GM19468 (cell line): ENCODE measurements around the gene TBX2.

ENCODE experiments used
- ATAC-seq: cut with Tn5 transposase; IDR thresholded peaks from one replicate; pipeline ENCODE4 v1.9.1; 2021; ENCODE audit warnings: mild to moderate bottlenecking, moderate library complexity, moderate number of reproducible peaks; ENCODE audit not compliant: unreplicated experiment; ENCODE audit errors: extremely low read depth

Gene TBX2

DNA sequence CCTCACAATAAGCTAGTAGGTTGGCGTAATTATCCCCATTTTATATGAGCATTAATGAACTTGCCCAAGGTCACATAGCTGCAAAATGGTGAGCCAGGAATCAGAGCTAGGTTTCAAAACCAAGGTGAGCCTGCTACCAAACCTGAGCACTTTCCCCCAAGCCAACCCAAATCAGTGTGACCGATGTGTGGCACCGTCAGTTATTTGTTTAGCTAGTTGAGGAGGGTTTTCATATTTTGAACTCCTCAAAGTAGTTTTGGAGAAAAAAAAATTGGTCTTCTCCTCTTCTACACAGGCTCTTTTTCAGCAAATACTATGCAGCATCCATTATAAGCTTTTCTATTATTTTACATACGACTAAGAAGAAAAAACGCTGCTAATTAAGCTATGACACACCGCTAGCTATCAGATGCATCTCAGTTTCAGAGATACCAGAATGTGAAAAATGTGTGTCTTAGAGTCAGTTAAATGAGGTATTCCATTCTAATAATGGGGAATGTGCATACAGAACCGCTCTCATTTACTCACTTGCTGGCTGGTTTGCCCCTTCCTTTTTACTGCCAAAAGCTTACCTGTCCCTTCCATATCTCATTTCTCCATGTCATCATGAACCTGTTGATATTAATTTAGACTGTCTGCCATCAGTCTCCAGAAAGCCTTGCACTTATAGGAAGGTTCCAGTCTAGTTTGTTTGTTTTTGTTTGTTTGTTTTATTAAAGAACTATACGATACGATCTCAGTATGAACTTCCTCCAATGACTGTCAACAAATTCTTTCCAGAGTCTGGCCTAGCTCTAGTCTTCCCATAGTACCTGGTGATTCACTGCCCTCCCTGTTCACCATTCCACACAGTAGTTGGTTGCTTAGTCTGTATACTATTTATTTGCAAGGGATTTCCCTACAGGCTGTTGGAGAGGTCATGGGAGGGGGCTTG lies 50.3 kb downstream of the TBX2 start:
- ATAC-seq, result no peak

DNA sequence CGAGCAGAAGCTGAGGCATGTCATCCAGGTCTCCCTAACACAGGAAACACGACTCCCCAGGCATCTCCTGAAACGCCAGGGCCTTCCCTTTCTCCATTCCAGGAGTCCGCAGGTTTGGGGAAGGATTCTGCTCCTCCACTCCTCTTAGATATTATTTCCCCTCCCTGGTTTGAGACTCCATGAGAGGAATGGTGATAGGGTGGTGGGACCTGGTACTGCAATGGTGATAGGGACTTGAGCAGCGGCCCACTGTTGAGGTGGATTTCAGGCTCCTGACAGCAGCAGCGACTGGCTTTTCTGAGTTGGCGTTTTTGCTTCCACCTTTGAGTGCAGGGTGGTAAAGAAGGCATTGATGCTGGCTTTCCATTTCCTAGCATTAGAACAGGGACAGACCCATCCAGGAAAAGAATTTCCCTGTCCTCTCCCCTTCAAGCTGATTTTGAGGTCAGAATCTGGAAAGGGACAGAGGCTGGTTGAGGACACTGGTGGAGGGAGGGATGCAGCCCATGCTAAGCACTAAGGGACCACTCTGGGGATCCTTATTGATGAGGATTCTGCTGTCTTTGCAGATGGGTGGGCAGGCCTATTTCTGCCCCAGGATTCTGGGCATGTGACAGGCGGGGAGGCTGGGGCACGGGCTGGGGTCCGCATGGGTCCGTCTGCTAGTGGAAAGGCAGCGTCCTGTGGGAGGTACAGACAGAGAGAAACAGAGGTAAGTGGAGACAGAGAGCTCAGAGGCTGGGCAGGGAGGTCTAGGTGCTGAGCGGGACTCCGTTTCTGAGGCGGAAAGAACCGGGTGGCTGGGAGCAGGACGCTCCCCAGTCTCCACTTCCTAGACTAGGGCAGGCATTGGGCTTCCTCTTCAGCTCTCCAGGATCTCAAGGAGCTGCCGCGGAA lies 51.2 kb downstream of the TBX2 start:
- ATAC-seq, result no peak

DNA sequence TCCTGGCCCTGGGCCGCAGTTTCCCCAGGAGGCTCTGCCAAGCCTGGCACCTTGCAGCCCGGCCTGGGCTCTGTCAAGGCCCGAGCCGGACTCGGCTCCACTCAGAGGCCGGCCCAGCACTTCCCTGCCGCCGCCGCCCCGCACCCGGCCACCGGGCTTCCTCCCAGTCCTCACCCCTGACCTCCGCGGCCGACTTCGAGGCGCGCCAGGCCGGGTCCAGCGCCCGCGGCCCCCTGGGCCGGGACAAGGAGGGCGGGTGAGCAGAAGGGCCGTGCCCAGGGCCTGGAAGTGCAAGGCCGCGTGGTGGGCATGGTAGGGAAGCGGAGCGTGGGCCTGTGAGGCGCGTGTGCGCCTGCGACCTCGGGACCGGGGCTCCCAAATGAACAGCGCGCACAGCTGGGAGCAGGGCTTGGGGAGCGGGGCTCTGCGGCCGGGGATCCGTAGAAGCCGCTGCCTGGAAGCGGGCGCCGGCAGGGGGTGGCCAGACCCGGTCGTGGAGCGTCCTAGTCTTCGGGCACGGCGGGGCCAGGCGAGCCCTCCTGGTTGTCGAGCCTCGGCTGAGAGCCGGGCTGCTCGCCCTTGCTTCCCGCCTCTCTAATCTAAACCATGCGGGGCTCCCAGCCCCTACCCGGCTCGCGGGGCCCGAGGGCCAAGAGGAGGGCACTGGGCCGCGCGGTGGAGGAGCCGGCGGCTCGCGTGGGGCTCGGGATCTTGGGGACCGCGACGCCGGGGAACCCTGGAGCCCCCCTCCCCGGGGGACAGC lies 52.1 kb downstream of the TBX2 start:
- no peak for ATAC-seq

DNA sequence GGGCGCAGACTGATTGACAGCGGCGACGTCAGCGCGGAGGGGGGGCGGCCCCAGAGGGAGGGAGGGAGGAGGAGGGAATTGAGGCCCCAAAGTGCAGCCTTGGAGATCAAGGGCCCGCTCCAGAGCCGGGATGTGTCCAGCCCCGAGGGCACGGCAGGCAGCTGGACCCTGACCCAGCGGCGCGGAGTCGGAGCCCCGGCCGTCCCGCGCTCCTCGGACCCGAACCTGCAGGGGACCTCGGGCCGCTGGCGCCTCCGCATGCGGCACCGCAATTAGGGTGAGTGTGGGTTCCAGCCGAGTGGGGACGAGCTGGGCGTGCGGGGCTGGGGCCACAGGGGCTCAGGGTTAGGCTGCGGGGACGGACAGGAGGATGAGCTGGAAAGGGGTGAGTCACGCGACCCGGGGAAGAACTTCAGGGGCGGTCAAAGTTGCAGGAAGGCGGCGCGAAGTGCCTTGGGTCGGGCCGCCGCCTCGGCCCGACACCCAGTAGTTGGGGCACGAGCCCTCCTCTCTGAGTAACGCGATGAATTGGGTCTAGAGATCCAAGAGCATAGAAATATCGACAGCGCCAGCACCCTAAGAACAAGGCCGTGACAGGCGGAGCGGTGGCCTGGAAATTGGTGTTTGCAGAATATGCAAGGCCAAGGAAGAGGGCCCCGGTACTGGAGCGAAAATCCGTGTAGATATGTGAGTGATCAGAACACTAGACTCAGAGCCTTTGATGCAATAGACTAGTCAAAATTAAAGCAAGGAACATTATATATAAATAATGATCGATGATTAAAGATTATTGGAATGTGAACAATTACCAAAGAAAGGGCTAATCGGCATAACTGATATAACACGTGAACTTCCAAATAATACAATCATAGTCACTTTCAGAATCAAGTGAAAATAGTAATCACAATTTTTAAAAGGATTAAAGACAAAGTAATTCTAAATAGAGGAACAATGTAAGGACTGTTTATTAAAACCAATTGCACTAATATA lies 53.0 kb downstream of the TBX2 start, which contains the start of gene TBX4:
TBX4 (plus strand) TSS at position 122 of the 990 bp plus-strand sequence. CDS start 4,069 bp downstream, outside the sequence.
- no peak for ATAC-seq

DNA sequence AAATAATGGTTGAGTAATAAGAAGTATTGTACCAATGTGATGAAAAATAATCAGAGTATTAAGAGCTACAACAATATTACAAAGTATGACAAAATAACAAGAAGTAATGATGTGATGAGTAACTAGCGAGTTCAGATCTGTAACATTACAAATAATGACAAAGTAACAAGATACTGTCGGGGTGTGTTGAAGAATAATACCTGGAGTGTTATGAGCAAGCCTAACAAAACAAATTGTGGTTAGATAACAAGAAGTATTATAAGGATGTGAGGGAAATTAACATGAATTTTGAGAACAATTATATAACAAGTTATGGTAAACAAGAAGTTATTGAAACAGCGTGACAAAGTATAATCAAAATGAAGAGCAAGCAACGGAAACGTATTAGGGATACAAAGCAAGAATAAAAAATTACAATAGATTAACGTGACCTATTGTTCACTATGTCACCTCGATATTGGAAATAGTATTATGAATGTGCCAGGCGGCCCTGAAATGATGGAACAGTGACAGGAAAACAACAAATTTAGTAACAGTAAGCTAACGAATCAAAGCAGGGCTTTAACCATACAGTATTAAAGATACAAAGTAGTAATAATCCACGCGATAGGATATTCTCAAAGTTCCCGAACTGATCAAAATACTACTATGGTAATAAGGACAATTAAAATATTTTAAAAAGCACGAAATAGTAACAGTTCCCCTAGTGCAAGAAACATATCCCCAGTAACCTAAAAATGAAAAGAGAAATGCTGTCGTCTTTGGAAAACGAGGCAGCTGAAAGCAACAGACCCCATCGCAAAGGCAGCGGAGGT lies 54.1 kb downstream of the TBX2 start:
- no peak for ATAC-seq

DNA sequence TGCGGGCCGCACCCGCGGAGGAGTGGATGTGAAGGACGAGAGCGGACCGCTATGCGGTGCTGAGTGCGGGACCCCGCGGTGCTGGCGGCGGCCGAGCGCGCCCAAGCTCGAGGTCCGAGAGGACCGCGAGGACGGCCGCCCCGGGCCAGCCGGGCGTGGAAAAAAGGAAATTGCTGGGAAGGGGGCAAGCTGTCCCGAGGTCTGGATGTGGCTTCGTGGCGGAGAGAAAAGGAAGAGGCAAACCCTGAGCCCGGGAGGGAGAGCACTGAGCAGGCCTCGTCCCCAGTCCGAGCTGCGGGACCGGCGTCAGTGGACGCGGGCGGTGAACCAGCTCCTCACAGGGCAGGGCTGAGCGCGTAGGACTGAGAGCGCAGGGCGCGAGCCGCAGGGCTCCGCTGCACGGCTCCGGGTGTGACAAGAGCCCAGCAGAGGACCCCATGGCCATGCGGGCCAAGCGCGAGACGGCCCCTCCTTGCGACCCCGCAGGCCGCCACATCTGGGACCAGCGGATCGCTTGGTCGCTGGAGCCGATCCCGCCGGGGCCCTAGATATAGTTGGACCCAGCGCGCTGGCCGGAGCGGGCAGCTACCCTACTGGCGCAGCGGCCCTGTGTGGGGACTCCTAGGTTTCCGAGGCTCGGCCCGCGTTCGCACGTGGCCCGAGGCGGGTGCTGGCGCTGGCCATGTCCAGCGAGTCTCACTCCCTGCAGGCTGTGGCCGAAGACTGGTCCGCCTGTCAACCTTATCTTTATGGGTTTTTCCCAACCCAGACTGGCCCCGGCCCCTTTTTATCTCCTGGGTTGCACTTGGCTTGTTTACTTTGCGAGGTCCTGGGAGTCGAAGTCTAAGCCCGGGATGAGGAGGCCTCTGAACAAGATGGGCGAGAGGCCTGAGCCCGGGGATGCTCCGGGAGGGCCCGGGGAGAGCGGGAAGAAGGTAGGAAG lies 55.0 kb downstream of the TBX2 start:
- ATAC-seq, result no peak

DNA sequence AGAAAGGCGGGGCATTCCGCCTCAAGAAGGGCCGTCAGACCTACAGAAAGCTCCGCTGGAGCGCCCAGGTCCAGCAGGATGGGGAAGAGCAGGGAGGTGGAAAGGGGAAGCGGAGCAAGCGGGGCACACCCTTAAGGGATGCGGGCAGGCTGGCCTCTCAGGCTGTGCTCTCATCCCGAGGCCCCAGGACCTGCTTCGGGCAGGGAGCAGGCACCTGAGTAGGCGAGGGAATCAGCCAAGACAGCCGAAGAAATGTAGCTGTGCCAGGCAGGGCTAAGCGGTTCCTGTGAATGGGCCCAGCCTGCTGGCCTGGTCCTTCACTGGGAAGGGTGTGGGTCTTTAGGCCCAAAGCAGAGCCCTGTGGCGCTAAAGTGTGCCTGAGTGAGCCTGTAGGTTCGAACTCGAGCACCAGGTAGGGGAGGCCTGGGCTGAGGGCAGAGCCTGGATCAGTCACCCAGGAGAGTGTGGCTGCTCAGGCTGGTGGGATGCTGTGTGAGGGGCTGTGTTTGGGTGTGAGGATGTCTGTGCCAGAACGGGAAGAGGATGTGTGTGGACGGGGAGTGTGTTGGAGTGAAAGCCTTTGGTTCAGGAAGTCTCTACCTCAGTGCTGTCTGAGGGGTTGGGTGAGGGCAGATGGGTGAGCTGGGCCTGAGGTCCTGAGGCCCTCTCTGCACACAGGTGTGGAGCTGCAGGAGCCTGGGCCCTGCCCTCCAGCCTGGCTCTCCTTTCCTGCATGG lies 55.8 kb downstream of the TBX2 start:
- ATAC-seq, result no peak

DNA sequence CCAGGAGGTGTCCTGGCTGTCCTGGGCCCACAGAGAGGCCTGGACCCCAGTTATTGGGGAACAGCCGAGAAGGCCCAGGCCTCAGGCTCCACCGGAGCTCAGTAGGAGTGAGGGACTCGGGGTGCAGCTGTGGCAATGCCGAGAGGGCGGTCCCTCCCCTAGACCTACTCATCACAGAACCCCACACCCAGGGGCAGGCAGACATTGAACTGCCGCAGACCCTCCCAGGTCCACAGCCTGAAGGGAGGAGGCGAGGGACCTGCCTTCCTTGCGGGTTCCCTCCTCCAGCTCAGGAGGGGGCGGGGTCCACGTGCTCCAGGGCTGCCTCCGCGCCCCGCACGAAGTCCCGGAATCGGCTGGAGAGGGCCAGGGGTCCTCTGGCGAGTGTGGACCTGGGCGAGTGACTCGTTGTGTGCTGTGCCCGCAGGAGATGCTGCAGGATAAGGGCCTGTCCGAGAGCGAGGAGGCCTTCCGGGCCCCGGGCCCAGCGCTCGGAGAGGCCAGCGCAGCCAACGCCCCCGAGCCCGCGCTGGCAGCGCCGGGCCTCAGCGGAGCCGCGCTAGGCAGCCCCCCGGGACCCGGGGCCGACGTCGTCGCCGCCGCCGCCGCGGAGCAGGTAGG lies 56.5 kb downstream of the TBX2 start:
- ATAC-seq, result no peak

DNA sequence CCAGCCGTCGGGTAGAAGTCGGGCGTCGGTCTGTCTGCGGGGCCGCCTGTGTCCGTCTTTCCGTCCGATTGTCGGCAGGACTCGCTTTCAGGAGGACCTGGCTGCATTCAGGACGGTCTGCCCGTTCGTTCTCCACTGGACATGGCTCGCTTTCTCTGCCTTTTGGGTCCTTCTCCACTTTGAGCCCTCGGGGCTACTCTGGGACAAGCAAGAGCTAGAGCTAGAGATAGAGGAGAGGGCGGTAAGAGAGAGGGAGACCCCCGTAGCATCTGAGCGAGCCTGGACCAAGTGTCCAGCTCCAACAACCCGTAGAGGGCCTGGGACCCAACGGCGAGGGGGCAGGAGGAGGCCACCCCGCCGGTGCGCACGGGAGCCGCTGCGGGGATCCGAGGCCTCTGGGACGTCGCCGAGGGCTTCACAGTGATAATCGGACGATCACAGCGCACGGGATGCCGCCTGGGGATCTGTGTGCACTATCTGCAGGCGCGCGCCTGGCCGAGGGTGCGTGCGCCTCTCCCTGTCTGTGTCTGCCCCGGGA lies 57.1 kb downstream of the TBX2 start:
- no peak for ATAC-seq

DNA sequence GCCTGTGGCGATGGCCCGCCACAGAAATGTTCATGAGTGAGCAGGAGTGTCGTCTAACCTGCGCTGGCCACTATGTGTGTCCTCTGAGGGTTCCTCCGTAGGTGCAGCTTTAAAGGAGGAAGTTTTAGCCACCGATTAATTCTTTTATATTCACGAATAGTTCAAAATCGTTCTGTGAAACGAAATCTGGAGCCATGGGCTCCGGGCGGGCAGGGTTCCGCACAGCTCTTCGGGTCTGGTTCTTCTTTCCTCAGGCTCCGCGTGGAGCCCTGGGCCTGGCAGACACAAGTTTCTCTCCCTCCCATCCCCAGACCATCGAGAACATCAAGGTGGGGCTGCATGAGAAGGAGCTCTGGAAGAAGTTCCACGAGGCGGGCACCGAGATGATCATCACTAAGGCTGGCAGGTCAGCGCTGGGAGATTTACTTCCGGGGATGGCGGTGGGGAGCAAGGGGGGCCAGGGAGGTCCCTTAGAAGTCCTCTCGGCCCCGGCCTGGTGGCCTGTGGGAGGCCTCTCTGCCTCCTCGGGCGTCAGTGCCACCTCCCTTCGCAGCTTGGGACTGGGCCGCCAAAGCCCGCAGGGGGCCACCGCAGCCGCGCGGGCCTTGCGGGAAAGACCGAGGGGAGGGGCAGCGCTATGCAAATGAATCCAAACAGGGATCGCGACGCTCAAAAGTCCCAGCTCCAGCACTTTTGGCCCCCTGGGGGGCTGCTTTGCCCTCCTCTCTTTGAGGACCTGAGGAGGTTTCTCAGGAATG lies 57.8 kb downstream of the TBX2 start:
- no peak for ATAC-seq

DNA sequence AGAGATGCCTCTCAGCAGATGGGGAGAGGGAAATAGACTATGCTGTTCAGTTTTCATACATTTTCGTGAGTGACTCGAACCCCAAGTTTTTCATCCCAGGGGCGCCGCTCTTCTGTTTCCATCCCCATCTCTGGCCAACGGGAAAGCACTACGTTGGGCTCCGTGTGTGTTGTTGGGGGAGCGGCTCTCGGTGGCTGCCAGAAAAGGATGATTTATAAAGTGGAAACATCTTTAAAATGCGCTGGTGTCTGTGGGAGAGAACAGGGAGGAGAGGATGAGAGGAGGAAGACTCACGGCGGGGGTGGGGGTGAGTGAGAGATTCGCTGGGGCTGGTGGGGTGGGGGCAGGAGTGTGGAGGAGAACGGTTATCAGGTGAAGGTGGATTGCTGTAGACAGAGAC lies 58.4 kb downstream of the TBX2 start:
- no peak for ATAC-seq

DNA sequence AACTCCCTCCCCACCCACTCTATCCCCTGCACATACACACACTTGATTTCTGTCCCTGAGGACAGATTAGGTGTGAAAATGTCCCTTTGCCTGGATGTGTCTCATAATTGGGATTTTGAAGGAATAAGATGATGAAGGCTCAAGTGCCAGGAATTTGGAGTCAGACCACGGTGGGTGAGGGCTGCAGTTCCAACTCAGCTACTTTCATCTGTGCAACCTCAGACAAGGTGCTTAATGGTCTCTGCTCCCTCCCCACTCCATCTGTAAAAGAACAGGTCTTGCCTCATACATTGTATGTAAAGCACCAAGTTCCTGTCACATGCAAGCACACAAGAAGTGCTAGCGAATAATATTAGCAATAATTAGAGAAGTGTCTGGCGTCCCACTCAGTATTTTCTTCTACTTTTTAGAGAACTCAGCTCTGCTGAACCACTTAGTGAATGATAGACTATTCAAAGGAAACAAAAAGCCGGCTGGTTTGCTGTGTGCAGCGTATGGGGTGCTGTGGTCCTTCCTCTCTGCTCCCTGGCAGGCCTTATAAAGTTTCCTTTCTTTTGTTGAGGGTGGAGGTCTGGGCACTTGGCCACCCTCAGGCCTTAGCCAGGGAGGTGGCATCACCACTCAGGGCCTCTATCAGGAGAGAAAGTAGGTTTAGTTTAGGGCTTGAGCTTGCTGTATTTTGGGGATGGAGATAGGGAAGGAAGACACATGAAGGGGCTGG lies 58.9 kb downstream of the TBX2 start:
- no peak for ATAC-seq
